AG04450 (cell line): ENCODE measurements around the gene SALL3. TPM values are rescaled to one million over a fixed set of nuclear protein-coding genes. Genes with fewer than 3 reads are reported as not detected.
"Not testable (repeated sequence)": the region's sequence is repeated elsewhere in the genome, so short reads cannot be mapped to it uniquely, and the experiment has no call there.

Source experiments
- CTCF ChIA-PET: fragments of 300-600, 350-600 bp; formaldehyde crosslinking; extraction: SDS; loops from one replicate; lab custom pipeline; 2022; ENCODE audit warnings: antibody characterized with exemption, inconsistent platforms; lab: Charles Lee
- POLR2A ChIA-PET: fragments of 350-600 bp; formaldehyde crosslinking; extraction: SDS; loops from one replicate; lab custom pipeline; 2021; ENCODE audit warnings: antibody characterized with exemption, inconsistent platforms; lab: Yijun Ruan, JAX
- DNase-seq: peaks from one replicate; pipeline ENCODE4 v3.0.0-alpha.2; 2011; ENCODE audit warnings: low read depth, low spot score
- H3K27ac ChIP-seq: one replicate; pipeline ENCODE4 v1.5.1; 2012; ENCODE audit warnings: low read depth, low read length, control low read depth
- H3K27me3 ChIP-seq: one replicate; pipeline ENCODE4 v1.6.0; 2012; ENCODE audit warnings: low read length; ENCODE audit not compliant: control insufficient read depth, insufficient read depth
- H3K4me3 ChIP-seq: 2 replicates; pipeline ENCODE4 v1.5.1; 2011; ENCODE audit warnings: mild to moderate bottlenecking, low read depth, low read length, control low read depth
- H3K9me3 ChIP-seq: 2 replicates; pipeline ENCODE4 v1.5.1; 2012; ENCODE audit warnings: low read length; ENCODE audit not compliant: control insufficient read depth, insufficient read depth
- CTCF ChIP-seq: IDR thresholded peaks from 2 replicates; pipeline ENCODE4 v1.5.1; 2011; ENCODE audit warnings: low read depth, low read length, control low read depth, inconsistent platforms
- polyA plus RNA-seq: library from polyadenylated mRNA; depleted of rRNA; stranded (reverse); fragments of >200 nt; gene quantifications from 2 replicates; pipeline ENCODE4 v1.2.3, GENCODE V29; 2011

The SALL3 gene
- polyA plus RNA-seq, 1 experiment = not detected

DNA sequence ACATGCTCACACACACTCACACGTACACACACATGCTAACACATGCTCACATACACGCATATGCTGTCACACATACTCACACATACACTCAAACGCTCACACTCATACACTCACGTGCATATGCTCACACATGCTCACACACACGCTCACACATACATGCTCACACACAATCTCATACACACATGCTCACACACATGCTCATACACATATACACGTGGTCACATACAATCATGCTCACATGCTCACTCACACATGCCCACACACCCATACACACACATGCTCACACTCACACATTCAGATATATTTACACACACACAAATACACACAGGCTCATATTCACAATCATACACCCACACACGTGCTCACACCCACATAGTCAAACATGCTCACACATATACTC, 17.5 kb upstream of the SALL3 start:
- Histone ChIP-seq H3K27ac (no peak overlapping the region), H3K9me3 (peaks cover 45% of the 10 kb centered on the region), H3K27me3 (no peaks in the 10 kb centered on the region), H3K4me3 (no peak overlapping the region)
- POLR2A ChIA-PET = no interaction called here
- CTCF ChIA-PET = no interaction called here
- no peak for TF ChIP-seq CTCF
- DNase-seq = no peak

DNA sequence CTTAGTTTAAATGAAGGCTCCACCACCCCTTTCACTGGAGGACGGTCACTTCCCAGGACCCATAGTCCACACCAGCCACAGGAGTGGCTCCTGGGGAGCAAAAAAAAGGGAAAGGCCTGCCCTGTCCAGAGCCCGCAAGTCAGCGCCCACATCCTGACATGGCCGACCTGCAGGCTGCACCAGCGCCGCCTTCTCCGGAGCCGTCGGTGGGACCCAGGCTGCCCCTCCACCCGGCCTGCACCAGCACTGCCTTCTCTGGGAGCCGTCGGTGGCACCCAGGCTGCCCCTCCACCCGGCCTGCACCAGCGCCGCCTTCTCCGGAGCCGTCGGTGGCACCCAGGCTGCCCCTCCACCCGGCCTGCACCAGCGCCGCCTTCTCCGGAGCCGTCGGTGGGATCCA, 14.9 kb upstream of the SALL3 start:
- H3K27ac ChIP-seq, DNase-seq, H3K27me3 ChIP-seq, H3K4me3 ChIP-seq, CTCF ChIA-PET, POLR2A ChIA-PET: not testable (repeated sequence)
- H3K9me3 ChIP-seq = peaks cover 46% of the 10 kb centered on the region

- TF ChIP-seq CTCF = no peak
- H3K9me3 ChIP-seq = peaks cover 50% of the 10 kb centered on the region
- no peak overlapping the region for H3K4me3 ChIP-seq
- no peak for DNase-seq
- H3K27ac ChIP-seq = no peak overlapping the region
- POLR2A ChIA-PET = no interaction called here
- H3K27me3 ChIP-seq = no peaks in the 10 kb centered on the region
- CTCF ChIA-PET = no interaction called here
These were observed 14.4 kb upstream of the SALL3 start for GRCh38 chr18:78965260-78965659.

GRCh38 chr18:78965917-78966792, 13.5 kb upstream of the SALL3 start:
- ChIA-PET CTCF (no interaction called here), POLR2A (no interaction called here)
- DNase-seq = no peak
- Histone ChIP-seq H3K27ac (no peak overlapping the region), H3K9me3 (peaks cover 46% of the 10 kb centered on the region), H3K4me3 (no peak overlapping the region), H3K27me3 (no peaks in the 10 kb centered on the region)
- TF ChIP-seq CTCF = no peak

GRCh38 chr18:78966793-78967106, 12.9 kb upstream of the SALL3 start:
- no peak for DNase-seq
- peaks cover 4% of the 10 kb centered on the region for H3K27me3 ChIP-seq
- no peak overlapping the region for H3K4me3 ChIP-seq
- no peak overlapping the region for H3K27ac ChIP-seq
- CTCF ChIA-PET = no interaction called here
- POLR2A ChIA-PET = no interaction called here
- H3K9me3 ChIP-seq = peaks cover 44% of the 10 kb centered on the region
- no peak for TF ChIP-seq CTCF
